Fibroblast of peridontal ligament (primary cell): ENCODE measurements around the gene GDAP1L1.
"Not testable (repeated sequence)": the region's sequence is repeated elsewhere in the genome, so short reads cannot be mapped to it uniquely, and the experiment has no call there.

Experiments used
- DNase-seq: peaks from one replicate; pipeline ENCODE4 v3.0.0-alpha.2; 2010; ENCODE audit errors: extremely low read depth

The GDAP1L1 gene

GRCh38 chr20:44302026-44302669, 55.0 kb downstream of the GDAP1L1 start:
- DNase-seq, result no peak

GRCh38 chr20:44302736-44303135, 55.6 kb downstream of the GDAP1L1 start:
- no peak for DNase-seq

- DNase-seq, result no peak
Observed at GRCh38 chr20:44304383-44304782, 57.3 kb downstream of the GDAP1L1 start.

- DNase-seq, result no peak
Observed at GRCh38 chr20:44306927-44307326, 59.8 kb downstream of the GDAP1L1 start.

GRCh38 chr20:44309763-44310663, 62.9 kb downstream of the GDAP1L1 start:
- DNase-seq, result peak; percentile 76

- peak; percentile 95 for DNase-seq
Observed at GRCh38 chr20:44310664-44311639, 63.8 kb downstream of the GDAP1L1 start, which contains the start of gene FITM2. FITM2 (minus strand) TSS chr20:44311202; CDS start chr20:44311148, 54 bp downstream.

GRCh38 chr20:44314870-44315269, 67.8 kb downstream of the GDAP1L1 start:
- no peak for DNase-seq

GRCh38 chr20:44319839-44320422, 72.8 kb downstream of the GDAP1L1 start:
- peak; percentile 46 for DNase-seq

GRCh38 chr20:44324343-44324742, 77.2 kb downstream of the GDAP1L1 start:
- no peak for DNase-seq

- no peak for DNase-seq
Observed at GRCh38 chr20:44326391-44327159, 79.5 kb downstream of the GDAP1L1 start.

- DNase-seq, result not testable (repeated sequence)
Observed at GRCh38 chr20:44327748-44328147, 80.6 kb downstream of the GDAP1L1 start.

- no peak for DNase-seq
Observed at GRCh38 chr20:44328428-44328827, 81.3 kb downstream of the GDAP1L1 start.
